ENCODE measurements around the gene VEPH1. TPM values are rescaled to one million over a fixed set of nuclear protein-coding genes. Genes with fewer than 3 reads are reported as not detected.

The VEPH1 gene
- total RNA-seq, 1 experiment from 2014 or later = 0.51 TPM

DNA sequence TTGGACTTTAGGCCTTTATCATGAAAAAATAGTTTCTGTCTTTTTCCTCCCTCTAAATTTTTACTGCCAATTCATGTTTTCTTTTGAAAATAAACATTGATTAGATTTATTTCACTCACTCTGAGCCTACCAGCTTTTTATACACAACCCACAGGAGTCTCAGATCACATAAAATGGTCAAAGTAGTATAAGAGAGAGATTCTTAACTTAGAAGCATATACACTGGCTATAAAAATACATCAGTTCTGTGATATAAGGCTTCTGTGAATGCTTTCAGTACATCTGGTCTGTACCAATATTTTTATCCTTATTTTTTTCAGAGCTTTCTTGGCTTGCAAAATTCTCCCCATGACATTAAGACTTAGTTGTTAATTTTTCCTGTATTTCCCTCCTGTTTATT, 183.5 kb downstream of the VEPH1 start:
- Histone ChIP-seq H3K27ac (ENCODE audit: low read length) (no peak overlapping the region), H3K9me3 (ENCODE audit: control insufficient read depth, insufficient read depth, low read depth, low read length) (no peaks in the 10 kb centered on the region), H3K4me3 (ENCODE audit: low read depth in 2 of 2, low read length in 2 of 2) (no peak overlapping the region), H3K4me1 (ENCODE audit: control insufficient read depth, insufficient read depth, low read length) (no peaks in the 10 kb centered on the region), H3K27me3 (ENCODE audit: control insufficient read depth, insufficient read depth, low read length) (no peaks in the 10 kb centered on the region), H3K36me3 (ENCODE audit: control insufficient read depth, insufficient read depth, low read length) (no peaks in the 10 kb centered on the region)
- TF ChIP-seq TCF7L2 (IDR thresholded peaks at IDR 0.05; ENCODE audit: low read depth, low read length) = no peak
- TF ChIP-seq POLR2AphosphoS5 (IDR thresholded peaks at IDR 0.05; ENCODE audit: low read depth, low read length) = no peak
- TF ChIP-seq SIN3A (IDR thresholded peaks at IDR 0.05; ENCODE audit: borderline replicate concordance, insufficient read depth, low read depth, low read length) = no peak
- TF ChIP-seq, protein P1, sequence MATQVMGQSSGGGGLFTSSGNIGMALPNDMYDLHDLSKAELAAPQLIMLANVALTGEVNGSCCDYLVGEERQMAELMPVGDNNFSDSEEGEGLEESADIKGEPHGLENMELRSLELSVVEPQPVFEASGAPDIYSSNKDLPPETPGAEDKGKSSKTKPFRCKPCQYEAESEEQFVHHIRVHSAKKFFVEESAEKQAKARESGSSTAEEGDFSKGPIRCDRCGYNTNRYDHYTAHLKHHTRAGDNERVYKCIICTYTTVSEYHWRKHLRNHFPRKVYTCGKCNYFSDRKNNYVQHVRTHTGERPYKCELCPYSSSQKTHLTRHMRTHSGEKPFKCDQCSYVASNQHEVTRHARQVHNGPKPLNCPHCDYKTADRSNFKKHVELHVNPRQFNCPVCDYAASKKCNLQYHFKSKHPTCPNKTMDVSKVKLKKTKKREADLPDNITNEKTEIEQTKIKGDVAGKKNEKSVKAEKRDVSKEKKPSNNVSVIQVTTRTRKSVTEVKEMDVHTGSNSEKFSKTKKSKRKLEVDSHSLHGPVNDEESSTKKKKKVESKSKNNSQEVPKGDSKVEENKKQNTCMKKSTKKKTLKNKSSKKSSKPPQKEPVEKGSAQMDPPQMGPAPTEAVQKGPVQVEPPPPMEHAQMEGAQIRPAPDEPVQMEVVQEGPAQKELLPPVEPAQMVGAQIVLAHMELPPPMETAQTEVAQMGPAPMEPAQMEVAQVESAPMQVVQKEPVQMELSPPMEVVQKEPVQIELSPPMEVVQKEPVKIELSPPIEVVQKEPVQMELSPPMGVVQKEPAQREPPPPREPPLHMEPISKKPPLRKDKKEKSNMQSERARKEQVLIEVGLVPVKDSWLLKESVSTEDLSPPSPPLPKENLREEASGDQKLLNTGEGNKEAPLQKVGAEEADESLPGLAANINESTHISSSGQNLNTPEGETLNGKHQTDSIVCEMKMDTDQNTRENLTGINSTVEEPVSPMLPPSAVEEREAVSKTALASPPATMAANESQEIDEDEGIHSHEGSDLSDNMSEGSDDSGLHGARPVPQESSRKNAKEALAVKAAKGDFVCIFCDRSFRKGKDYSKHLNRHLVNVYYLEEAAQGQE (IDR thresholded peaks at IDR 0.05; ENCODE audit: insufficient read depth in 1 of 2, low read depth in 2 of 2, low read length in 1 of 2) = no peak
- TF ChIP-seq CTCF (IDR thresholded peaks at IDR 0.05) = no peak
- in situ Hi-C loops (cut with HindIII; ENCODE audit: low pct_unique_long_range_greater_than_20kb, low sequenced_read_pairs) (no loop called here), intact Hi-C loops (cut with micrococcal nuclease; ENCODE audit: unreplicated experiment) (no loop called here)
- DNase-seq (ENCODE audit: low read depth, low spot score) = no peak
- no TSS peak for BruUV-seq (replicated peaks)
- CTCF ChIA-PET = no interaction called here
- POLR2A ChIA-PET = no interaction called here
- no peak for ATAC-seq

DNA sequence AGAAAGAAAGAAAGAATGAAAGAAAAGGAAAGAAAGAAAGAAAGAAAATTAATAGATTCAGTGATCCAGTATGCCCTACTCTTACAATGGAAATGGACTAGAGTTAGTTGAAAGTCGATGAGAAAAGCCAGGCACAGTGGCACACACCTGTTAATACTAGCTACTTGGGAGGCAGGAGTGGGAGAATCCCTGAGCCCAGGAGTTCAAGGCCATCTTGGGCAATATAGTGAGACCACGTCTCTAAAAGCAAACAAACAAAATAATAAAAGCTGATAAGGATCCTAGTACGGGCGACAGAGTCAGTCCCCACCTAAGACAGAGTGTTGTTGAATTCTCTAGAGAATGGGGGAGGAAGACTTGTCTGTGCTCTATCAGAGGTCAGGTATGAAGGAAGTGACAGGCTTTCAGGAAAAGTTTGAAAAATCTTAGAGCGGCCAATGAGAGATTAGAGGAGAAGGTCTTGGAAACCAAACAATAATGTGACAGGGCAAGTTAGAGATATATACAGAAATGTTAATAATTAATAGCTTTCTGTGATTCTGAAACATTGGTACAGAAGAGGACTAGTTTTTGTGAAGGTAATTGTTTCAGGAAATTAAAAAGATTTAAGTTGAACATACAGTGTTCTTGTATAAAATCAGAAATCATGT, 184.5 kb downstream of the VEPH1 start:
- no peaks in the 10 kb centered on the region for H3K9me3 ChIP-seq (ENCODE audit: control insufficient read depth, insufficient read depth, low read depth, low read length)
- CTCF ChIA-PET = no interaction called here
- H3K4me3 ChIP-seq (ENCODE audit: low read depth in 2 of 2, low read length in 2 of 2) = no peak overlapping the region
- no TSS peak for BruUV-seq (replicated peaks)
- H3K27me3 ChIP-seq (ENCODE audit: control insufficient read depth, insufficient read depth, low read length) = no peaks in the 10 kb centered on the region
- no peak for ATAC-seq
- H3K27ac ChIP-seq (ENCODE audit: low read length) = no peak overlapping the region
- POLR2A ChIA-PET = no interaction called here
- no peaks in the 10 kb centered on the region for H3K36me3 ChIP-seq (ENCODE audit: control insufficient read depth, insufficient read depth, low read length)
- no peak for TF ChIP-seq SIN3A (IDR thresholded peaks at IDR 0.05; ENCODE audit: borderline replicate concordance, insufficient read depth, low read depth, low read length)
- TF ChIP-seq TCF7L2 (IDR thresholded peaks at IDR 0.05; ENCODE audit: low read depth, low read length) = no peak
- TF ChIP-seq, protein P1 (IDR thresholded peaks at IDR 0.05; ENCODE audit: insufficient read depth in 1 of 2, low read depth in 2 of 2, low read length in 1 of 2) = no peak
- TF ChIP-seq CTCF (IDR thresholded peaks at IDR 0.05) = no peak
- TF ChIP-seq POLR2AphosphoS5 (IDR thresholded peaks at IDR 0.05; ENCODE audit: low read depth, low read length) = no peak
- in situ Hi-C loops (cut with HindIII; ENCODE audit: low pct_unique_long_range_greater_than_20kb, low sequenced_read_pairs) = no loop called here
- no peak for DNase-seq (ENCODE audit: low read depth, low spot score)
- intact Hi-C loops (cut with micrococcal nuclease; ENCODE audit: unreplicated experiment) = no loop called here
- H3K4me1 ChIP-seq (ENCODE audit: control insufficient read depth, insufficient read depth, low read length) = no peaks in the 10 kb centered on the region
